GM21390 (cell line): Measurements from ENCODE around the gene SNX21.
A peak's percentile ranks its signal among the peaks of the same experiment; 100 is the strongest.

Experiments
- ATAC-seq: cut with Tn5 transposase; IDR thresholded peaks from one replicate; pipeline ENCODE4 v1.9.1; 2021; ENCODE audit not compliant: unreplicated experiment

Gene SNX21

DNA sequence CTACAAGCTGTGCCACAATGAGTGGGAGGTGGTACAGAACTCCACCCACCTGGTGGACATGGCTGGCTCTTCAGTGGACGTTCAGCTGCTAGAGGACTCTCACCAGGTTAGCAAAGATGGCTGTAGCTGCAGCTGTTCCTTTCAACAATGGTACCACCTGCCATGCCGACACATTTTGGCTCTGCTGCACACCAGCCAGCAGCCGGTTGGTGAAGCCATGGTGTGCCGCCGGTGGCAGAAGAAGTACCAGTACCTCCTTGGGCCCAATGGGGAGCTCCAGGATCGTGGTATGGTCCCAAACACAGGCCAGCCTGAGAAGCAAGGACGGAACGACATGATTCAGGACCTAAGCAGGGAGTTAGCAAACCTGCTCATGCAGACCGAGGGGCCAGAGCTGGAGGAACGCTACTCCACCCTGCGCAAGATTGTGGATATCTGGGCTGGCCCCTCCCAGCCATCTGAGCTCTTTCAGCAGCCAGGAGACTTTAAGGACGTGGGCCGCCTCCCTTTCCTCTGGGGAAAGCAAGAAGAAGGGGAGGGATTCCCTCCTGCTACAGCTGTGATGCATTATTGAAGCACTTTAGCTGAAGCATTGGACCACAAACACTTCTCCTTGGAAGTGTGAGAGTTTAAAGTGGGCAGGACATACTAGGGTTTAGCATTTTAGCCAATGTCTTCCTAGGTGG, 44.6 kb downstream of the SNX21 start:
- ATAC-seq, result no peak

DNA sequence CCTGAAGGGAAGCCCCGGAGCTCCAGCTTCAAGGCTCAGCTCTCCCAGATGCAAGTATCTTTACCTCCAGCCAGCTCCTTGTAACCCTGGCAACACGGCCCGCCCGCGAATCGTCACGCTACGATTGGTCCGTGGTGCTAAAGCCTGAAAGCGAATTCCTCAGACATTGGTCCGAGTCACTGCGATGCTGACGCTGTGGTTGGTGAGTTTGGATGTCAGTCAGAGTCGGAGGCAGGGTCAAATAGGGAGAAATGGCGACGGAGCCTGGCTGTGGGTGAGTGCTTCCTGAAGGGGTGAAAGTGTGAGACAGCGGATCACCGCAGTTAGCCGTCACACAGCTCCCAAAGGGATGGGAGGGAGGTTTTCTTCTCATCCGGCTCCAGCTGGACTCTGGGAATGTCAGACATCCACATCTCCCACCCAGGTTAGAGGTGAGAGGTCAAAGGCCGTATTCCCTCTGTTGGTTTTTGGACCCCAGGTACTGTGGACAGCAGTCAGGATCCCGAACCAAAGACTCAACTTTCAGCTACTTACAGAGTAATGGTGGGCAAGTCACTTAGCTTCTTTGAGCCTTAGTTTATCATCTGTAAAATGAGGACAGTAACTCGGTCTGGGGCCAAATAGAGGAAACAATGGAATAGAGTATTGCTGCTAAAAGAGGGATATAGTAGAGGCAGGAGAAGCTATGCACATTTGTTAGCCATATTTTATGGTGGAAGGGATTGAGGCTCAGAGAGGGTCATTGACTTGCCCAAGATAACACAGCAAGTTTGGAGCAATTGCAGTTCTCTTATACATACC, 47.6 kb downstream of the SNX21 start, which contains the start of gene ZSWIM1:
TSS of gene ZSWIM1 (plus strand) at position 240 of the 801 bp plus-strand sequence. CDS start 1,366 bp downstream, outside the sequence.
- peak; percentile 92 for ATAC-seq

DNA sequence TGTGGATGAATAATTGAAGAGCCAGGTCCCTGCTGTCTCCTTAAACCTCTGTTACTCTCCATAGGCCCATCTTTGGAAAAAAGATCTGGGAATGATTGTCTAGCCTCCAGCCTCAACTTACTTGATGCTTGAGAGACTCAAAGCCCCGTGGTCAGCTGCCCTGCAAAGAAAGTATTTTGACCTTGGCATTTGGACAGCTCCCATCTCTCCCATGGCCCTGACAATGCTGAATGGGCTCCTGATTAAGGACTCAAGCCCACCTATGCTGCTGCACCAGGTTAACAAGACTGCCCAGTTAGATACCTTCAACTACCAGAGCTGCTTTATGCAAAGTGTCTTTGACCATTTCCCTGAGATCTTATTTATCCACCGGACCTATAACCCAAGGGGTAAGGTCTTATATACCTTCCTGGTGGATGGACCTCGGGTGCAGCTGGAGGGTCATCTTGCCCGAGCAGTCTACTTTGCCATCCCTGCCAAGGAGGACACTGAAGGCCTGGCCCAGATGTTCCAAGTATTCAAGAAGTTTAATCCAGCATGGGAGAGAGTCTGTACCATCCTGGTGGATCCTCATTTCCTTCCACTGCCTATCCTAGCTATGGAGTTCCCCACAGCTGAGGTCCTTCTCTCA, 49.0 kb downstream of the SNX21 start:
- ATAC-seq, result no peak

DNA sequence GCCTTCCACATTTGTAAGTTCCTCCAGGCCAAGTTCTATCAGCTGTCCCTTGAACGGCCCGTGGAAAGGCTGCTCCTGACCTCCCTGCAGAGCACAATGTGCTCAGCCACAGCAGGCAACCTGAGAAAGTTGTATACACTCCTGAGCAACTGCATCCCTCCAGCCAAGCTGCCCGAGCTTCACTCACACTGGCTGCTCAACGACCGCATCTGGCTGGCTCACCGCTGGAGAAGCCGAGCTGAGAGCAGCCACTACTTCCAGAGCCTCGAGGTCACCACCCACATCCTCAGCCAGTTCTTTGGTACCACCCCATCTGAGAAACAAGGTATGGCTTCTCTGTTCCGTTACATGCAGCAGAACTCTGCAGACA, 49.5 kb downstream of the SNX21 start:
- no peak for ATAC-seq

DNA sequence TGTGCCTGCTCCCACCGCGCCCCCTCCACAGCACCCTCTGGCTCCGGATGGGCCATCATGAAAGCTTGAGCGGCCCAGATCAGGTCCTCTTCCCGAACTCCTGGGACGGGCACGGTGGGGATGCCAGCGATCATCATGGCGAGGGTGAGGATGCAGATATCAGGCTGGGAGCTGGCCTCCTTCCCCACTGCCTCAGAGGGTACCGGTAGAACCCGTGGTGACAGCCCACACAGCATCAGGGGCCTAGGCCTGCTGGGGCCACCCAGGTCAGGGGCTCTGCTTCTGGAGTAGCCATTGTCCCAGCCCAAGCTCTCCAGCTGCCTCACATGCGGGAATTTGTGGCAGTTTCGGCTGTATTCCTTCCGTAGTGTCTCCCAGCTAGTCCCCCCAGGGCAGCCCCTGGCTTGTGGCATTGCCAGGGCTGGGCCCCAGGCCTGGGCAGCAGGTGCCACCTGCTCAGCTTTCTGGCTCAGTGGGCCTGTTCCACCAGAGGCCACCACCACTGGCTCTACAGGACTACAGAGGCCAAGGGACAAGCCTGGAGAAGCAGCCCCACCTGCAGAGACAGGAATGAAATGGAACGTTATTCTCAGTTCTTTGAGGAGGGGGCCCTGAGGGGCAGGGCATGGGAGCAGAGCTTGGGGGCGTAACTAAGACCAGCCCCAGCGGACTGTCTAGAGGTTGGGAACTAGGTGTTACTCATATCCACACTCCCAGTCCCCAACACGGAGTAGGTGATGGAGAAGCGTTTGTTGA, 53.2 kb downstream of the SNX21 start:
- no peak for ATAC-seq

DNA sequence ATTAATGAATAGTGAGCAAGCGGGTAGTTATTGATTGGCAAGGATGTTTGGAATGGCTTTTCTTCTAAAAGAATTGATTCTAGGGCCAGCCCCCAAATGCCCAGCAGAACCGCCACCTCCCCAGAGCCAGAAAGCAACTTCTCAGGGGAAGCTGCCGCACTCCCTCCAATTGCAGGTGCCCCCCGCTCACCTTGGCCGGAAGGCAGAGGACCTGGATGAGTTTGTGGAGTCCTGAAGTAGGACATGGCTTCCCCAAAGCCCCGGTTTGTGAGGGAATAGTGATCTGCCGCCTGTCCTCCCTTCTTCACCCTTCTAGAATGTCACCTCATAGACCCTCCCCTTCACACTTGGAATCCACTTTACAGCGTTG, 53.7 kb downstream of the SNX21 start, which contains the start of gene SPATA25:
TSS of gene SPATA25 (minus strand) at position 277 of the 370 bp plus-strand sequence. CDS start at position 245, 32 bp downstream.
- ATAC-seq, result no peak

DNA sequence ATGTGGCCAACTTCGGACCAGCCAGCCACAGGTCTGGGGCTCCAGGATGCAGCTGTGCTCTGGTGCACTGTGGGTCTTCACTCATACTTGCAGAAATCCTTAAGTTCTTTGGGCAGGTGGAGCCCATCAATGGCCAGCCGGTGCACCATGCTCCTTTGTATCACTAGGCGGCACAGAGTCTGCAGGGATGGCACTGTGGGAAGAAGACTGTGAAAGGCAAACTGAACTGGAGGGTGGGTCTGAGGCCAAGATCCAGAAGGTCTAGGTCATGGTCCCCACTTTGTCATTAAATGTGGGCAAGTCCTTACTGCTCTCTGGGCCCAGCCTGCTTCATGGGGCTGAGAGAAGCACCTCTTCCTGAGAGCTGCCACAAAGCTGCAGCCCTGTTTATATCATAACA, 55.1 kb downstream of the SNX21 start:
- no peak for ATAC-seq

DNA sequence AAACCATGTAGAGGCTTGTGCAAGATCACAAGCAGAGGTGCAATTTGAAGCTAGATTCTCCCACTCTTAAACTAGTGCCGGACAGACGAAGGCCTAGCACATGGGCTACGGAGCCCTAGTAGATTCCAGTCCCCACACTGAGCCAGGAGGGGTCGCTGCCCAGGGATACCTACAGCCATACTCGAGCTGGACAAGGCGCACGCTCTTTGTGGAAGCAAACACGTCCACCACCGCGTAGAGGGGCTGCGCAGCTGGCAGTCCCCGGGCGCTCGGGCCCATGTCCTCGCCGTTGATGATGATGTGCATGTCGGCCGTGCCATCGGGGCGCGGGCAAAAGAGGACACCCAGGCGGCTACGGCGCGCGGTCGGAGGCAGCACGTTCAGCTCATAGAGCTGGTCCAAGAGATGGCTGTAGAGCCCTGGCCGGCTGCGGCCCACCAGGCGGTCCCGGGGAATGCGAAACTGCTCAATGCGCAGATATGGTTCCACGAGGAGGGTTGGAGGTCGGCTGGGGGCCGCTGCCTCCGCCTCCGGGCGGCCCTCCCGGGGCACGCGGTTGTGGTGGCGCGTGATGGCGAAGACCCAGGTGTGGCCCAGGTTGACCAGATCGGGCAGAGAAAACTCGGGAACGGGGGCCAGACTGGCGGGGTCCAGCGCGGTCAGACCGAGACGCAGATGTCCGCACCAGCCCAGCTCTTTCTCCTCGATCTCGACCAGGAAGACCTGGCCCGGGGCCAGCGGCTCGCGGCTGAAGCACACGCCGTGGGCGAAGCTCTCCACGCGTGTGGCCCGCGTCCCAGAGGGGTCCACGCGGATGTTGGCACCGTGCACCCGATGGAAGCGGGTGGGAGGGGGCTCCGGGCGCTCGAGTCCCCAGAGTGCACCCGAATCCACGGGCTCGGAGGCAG, 56.7 kb downstream of the SNX21 start:
- no peak for ATAC-seq

DNA sequence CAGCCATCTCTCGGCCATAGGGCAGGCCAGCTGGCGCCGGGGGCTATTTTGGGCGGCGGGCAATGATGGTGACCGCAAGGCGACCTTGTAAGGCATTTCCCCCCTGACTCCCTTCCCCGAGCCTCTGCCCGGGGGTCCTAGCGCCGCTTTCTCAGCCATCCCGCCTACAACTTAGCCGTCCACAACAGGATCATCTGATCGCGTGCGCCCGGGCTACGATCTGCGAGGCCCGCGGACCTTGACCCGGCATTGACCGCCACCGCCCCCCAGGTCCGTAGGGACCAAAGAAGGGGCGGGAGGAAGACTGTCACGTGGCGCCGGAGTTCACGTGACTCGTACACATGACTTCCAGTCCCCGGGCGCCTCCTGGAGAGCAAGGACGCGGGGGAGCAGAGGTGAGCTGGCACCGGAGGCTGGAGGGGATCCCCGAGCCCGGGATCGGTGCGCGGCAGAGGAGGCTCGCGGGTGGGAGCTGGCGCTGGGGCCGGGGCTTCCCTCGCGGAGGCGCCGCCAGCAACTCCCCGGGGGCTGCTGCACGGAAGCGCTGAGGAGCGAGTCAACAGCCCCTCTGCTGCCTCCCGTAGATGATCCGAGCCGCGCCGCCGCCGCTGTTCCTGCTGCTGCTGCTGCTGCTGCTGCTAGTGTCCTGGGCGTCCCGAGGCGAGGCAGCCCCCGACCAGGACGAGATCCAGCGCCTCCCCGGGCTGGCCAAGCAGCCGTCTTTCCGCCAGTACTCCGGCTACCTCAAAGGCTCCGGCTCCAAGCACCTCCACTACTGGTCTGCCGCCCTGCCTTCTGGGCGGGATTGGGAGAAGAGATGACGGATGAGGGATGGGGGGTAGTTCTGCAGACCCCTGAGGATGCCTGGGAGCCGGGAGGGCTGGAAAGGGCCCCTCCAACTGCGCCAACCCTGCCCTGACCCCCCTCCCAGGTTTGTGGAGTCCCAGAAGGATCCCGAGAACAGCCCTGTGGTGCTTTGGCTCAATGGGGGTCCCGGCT, 57.7 kb downstream of the SNX21 start, which contains the start of the genes CTSA and NEURL2:
TSS of gene CTSA (plus strand) at position 351 of the 999 bp plus-strand sequence. CDS start at position 585, 234 bp downstream.
TSS of gene NEURL2 (minus strand) at position 224 of the 999 bp plus-strand sequence. CDS start at position 7, 217 bp downstream.
- ATAC-seq, result peak; percentile 77

DNA sequence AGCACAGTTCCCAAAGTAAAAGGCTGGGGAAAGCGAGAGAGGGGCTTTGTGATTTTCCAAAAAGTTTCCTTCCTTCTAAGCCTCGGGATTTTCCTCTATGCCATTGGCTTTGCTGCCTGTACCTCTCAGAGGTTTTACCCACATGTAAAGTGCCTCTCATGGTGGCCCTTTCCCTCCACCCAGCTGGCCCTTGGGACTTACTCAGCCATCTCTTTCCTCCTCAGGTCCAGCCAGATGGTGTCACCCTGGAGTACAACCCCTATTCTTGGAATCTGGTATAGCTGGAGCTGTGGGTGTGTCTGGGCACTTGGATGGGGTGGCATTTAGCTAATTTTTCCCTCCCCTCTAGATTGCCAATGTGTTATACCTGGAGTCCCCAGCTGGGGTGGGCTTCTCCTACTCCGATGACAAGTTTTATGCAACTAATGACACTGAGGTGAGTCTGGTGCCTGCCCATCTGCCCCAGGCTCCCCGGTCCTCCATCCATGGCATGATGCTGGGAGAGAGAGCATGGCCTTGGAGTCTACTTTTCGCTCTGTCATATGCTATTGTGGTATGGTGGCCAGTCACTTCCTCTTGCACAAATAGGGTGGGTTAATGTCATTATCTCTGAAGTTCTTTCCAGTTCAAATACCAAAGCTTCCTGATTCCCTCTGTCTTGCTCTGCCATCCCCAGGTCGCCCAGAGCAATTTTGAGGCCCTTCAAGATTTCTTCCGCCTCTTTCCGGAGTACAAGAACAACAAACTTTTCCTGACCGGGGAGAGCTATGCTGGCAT, 58.6 kb downstream of the SNX21 start:
- ATAC-seq, result no peak
